ENCODE results near the gene PAQR7. TPM values are rescaled to one million over a fixed set of nuclear protein-coding genes. Genes with fewer than 3 reads are reported as not detected.

Gene PAQR7
- total RNA-seq, 1 donor from 2014 or later, result 10.8 TPM

DNA sequence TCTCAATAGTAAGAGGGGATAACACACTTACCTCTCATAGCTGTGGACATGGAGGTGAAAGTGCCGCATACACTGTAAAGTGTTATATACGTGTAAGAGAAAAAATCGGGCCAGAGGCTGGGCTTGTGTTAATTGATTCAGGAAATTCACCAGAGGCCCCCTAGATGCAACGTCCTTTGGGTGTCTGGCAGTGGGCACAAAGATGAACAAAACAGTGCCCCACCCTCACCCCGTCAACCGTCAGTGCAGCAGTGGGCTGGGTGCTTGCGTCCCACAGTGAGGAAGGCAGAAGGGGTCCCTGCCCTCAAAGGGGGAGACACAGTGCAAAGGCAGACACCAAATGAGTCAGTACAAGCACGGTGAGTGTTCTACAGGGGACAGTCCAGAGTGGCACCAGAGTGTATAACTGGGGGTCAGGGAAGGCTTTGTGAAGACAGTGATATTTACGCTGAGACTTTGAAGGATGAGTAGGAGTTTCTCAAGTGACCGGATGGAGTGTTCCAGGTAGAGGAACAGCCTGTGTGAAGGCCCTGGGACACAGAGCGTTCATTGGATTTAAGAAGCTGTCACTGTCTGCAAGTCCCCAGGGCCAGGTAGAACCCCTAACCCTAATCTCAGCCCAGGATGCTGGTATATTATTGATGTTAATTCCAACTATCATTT lies 62.3 kb downstream of the PAQR7 start:
- Histone ChIP-seq H3K36me3 (peaks cover 60% of the 10 kb centered on the region), H3K27me3 (no peaks in the 10 kb centered on the region), H3K4me1 (peaks cover 20% of the 10 kb centered on the region), H3K27ac (no peak overlapping the region), H3K9me3 (no peaks in the 10 kb centered on the region), H3K4me3 (no peak overlapping the region)
- DNase-seq (no peak), ATAC-seq (no peak)
- intact Hi-C loops (cut with DNase I), result no loop called here
- TF ChIP-seq, protein P1, sequence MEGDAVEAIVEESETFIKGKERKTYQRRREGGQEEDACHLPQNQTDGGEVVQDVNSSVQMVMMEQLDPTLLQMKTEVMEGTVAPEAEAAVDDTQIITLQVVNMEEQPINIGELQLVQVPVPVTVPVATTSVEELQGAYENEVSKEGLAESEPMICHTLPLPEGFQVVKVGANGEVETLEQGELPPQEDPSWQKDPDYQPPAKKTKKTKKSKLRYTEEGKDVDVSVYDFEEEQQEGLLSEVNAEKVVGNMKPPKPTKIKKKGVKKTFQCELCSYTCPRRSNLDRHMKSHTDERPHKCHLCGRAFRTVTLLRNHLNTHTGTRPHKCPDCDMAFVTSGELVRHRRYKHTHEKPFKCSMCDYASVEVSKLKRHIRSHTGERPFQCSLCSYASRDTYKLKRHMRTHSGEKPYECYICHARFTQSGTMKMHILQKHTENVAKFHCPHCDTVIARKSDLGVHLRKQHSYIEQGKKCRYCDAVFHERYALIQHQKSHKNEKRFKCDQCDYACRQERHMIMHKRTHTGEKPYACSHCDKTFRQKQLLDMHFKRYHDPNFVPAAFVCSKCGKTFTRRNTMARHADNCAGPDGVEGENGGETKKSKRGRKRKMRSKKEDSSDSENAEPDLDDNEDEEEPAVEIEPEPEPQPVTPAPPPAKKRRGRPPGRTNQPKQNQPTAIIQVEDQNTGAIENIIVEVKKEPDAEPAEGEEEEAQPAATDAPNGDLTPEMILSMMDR (IDR thresholded peaks at IDR 0.05), result no peak

Small RNA genes lying within 50 kb of the gene (microRNA-seq; reads per million reads assigned to microRNA genes)
- not detected for gene MIR3917 (ENCODE audit: borderline microRNAs expressed)

Other genes with a start within 250 kb of the PAQR7 start
- gene SELENON, start 75.5 kb downstream of the PAQR7 start, total RNA-seq, result 95.9 TPM
- gene MTFR1L, start 55.8 kb downstream of the PAQR7 start, total RNA-seq, result 46.0 TPM
- gene AUNIP, start 16.3 kb downstream of the PAQR7 start, total RNA-seq, result not detected
- 42.5 TPM for gene STMN1, start 30.7 kb upstream of the PAQR7 start, total RNA-seq
- gene PAFAH2, start 122.4 kb upstream of the PAQR7 start, total RNA-seq, result 22.6 TPM
- gene EXTL1, start 146.1 kb upstream of the PAQR7 start, total RNA-seq, result 0.49 TPM
- not detected for gene SLC30A2, start 170.4 kb upstream of the PAQR7 start, total RNA-seq
- gene TRIM63, start 191.9 kb upstream of the PAQR7 start, total RNA-seq, result 0.46 TPM
- gene PDIK1L, start 236.1 kb upstream of the PAQR7 start, total RNA-seq, result 11.4 TPM

Measured in upper lobe of right lung (tissue), 1 donor.